Measurements from ENCODE around the gene MB. TPM values are rescaled to one million over a fixed set of nuclear protein-coding genes. Genes with fewer than 3 reads are reported as not detected.

The MB gene
- total and polyA plus RNA-seq, 2 donors (not counting 1 experiment from before 2014, with no cell fraction given): not detected

DNA sequence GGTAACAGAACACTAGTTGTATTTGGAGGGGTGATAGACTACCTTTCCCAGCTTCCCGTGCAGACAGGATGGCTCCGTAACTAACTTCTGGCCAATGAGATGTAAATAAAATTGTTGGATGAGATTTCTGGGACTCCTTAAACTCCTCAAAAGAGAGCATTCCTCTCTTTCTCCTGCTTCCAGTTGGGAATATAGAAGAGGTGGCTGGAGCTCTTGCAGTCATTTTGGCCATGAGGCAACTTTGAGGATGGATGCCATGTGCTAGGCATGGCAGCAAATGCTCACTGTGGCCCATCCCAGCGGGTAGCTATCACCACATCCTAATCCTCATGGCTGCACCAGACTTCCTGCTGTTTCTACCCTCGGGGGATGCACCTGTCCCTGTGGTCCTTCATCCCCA lies 7.4 kb downstream of the MB start:
- TF ChIP-seq, protein P1, sequence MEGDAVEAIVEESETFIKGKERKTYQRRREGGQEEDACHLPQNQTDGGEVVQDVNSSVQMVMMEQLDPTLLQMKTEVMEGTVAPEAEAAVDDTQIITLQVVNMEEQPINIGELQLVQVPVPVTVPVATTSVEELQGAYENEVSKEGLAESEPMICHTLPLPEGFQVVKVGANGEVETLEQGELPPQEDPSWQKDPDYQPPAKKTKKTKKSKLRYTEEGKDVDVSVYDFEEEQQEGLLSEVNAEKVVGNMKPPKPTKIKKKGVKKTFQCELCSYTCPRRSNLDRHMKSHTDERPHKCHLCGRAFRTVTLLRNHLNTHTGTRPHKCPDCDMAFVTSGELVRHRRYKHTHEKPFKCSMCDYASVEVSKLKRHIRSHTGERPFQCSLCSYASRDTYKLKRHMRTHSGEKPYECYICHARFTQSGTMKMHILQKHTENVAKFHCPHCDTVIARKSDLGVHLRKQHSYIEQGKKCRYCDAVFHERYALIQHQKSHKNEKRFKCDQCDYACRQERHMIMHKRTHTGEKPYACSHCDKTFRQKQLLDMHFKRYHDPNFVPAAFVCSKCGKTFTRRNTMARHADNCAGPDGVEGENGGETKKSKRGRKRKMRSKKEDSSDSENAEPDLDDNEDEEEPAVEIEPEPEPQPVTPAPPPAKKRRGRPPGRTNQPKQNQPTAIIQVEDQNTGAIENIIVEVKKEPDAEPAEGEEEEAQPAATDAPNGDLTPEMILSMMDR (IDR thresholded peaks at IDR 0.05): no peak
- TF ChIP-seq EZH2 (IDR thresholded peaks at IDR 0.05; ENCODE audit: borderline replicate concordance, insufficient read depth, low read depth, low read length, poor library complexity, severe bottlenecking): no peak
- Mint-ChIP-seq H3K4me3 (no peak overlapping the region), H3K4me1 (peaks cover 10% of the 10 kb centered on the region), H3K27me3 (peaks cover 34% of the 10 kb centered on the region), H3K9me3 (ENCODE audit: insufficient read depth) (no peaks in the 10 kb centered on the region), H3K27ac (no peak overlapping the region)
- Histone ChIP-seq H3K4me3 (ENCODE audit: control extremely low read depth in 1 of 5, extremely low read depth in 1 of 5, insufficient read depth in 1 of 5, low read depth in 2 of 5, low read length in 4 of 5) (no peak overlapping the region), H3K79me2 (ENCODE audit: control insufficient read depth, insufficient read depth, low read length) (no peaks in the 10 kb centered on the region), H4K20me1 (ENCODE audit: control insufficient read depth, insufficient read depth, low read length, poor library complexity, severe bottlenecking) (no peaks in the 10 kb centered on the region), H3K27me3 (replicated peaks in 1 of 4; ENCODE audit: control extremely low read depth in 1 of 4, control insufficient read depth in 3 of 4, insufficient read depth in 4 of 4, low read length in 3 of 4) (peaks cover 0 to 23% (median 0%) of the 10 kb centered on the region in 4 experiments), H3K36me3 (replicated peaks in 1 of 2; ENCODE audit: control extremely low read depth in 1 of 2, control insufficient read depth in 1 of 2, extremely low read depth in 1 of 2, insufficient read depth in 2 of 2, low read length in 1 of 2) (no peaks in the 10 kb centered on the region), H3K27ac (ENCODE audit: low read length in 2 of 2) (no peak overlapping the region), H3K9ac (ENCODE audit: low read length) (no peak overlapping the region), H3K4me1 (ENCODE audit: control insufficient read depth in 2 of 2, insufficient read depth in 2 of 2, low read length in 2 of 2) (peaks cover 10 to 13% of the 10 kb centered on the region in 2 donors), H3K9me3 (ENCODE audit: control extremely low read depth in 1 of 3, control insufficient read depth in 2 of 3, insufficient read depth in 1 of 3, low read length in 2 of 3) (peaks cover 0 to 2% (median 0%) of the 10 kb centered on the region in 3 donors), H3K4me2 (replicated peaks; ENCODE audit: low read depth, low read length, poor library complexity, severe bottlenecking) (no peak overlapping the region), H2AFZ (ENCODE audit: insufficient read depth, low read depth, low read length, poor library complexity, severe bottlenecking) (no peak overlapping the region)
- ChIA-PET POLR2A (no interaction called here), CTCF (interaction anchor here (2.0 kb wide), 1 partner anchor 259 kb away, joined by 6 read pairs; no protein-coding TSS in a partner anchor)
- 26% methylated on average over 2 of the region's 4 CpGs for WGBS (ENCODE audit: insufficient coverage)
- DNase-seq (no peak), ATAC-seq (ENCODE audit: low read depth) (no peak)
- intact Hi-C loops (cut with micrococcal nuclease): no loop called here

DNA sequence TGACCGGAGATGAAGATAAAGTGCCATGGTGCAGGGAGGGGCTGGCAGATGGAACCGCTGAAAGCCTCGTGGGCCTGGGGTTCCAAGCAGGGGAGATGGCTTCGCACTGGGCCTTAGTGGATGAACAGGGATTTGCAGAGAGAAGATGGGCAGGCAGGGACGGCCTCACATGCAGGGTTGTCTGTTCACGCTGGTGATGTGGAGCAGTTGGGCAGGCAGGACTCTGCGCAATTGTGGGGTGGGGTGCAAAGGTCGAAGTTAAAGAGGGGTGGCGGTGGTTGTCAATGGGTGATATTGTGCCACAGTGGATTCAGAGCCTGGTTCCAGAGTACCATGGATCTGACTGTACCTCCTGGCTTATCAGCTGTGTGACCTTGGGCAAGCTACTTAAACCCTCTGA lies 7.9 kb downstream of the MB start:
- CTCF ChIA-PET: no interaction called here

More for the DNA sequence above, 7.9 kb downstream of the MB start:
- Histone ChIP-seq H3K27me3 (replicated peaks in 1 of 4; ENCODE audit: control extremely low read depth in 1 of 4, control insufficient read depth in 3 of 4, insufficient read depth in 4 of 4, low read length in 3 of 4) (peaks cover 0 to 23% (median 0%) of the 10 kb centered on the region in 4 experiments), H3K27ac (ENCODE audit: low read length in 2 of 2) (no peak overlapping the region), H3K4me3 (ENCODE audit: control extremely low read depth in 1 of 5, extremely low read depth in 1 of 5, insufficient read depth in 1 of 5, low read depth in 2 of 5, low read length in 4 of 5) (no peak overlapping the region), H3K9ac (ENCODE audit: low read length) (no peak overlapping the region), H3K4me2 (replicated peaks; ENCODE audit: low read depth, low read length, poor library complexity, severe bottlenecking) (no peak overlapping the region), H2AFZ (ENCODE audit: insufficient read depth, low read depth, low read length, poor library complexity, severe bottlenecking) (no peak overlapping the region), H3K4me1 (ENCODE audit: control insufficient read depth in 2 of 2, insufficient read depth in 2 of 2, low read length in 2 of 2) (peaks cover 10 to 13% of the 10 kb centered on the region in 2 donors), H3K36me3 (replicated peaks in 1 of 2; ENCODE audit: control extremely low read depth in 1 of 2, control insufficient read depth in 1 of 2, extremely low read depth in 1 of 2, insufficient read depth in 2 of 2, low read length in 1 of 2) (no peaks in the 10 kb centered on the region), H3K79me2 (ENCODE audit: control insufficient read depth, insufficient read depth, low read length) (no peaks in the 10 kb centered on the region), H3K9me3 (ENCODE audit: control extremely low read depth in 1 of 3, control insufficient read depth in 2 of 3, insufficient read depth in 1 of 3, low read length in 2 of 3) (peaks cover 0 to 2% (median 0%) of the 10 kb centered on the region in 3 donors), H4K20me1 (ENCODE audit: control insufficient read depth, insufficient read depth, low read length, poor library complexity, severe bottlenecking) (no peaks in the 10 kb centered on the region)
- TF ChIP-seq, protein P1 (IDR thresholded peaks at IDR 0.05): no peak
- no peak for TF ChIP-seq EZH2 (IDR thresholded peaks at IDR 0.05; ENCODE audit: borderline replicate concordance, insufficient read depth, low read depth, low read length, poor library complexity, severe bottlenecking)
- POLR2A ChIA-PET: no interaction called here
- ATAC-seq (ENCODE audit: low read depth) (no peak), DNase-seq (no peak)
- no peaks in the 10 kb centered on the region for H3K9me3 Mint-ChIP-seq (ENCODE audit: insufficient read depth)
- intact Hi-C loops (cut with micrococcal nuclease): no loop called here
- H3K4me3 Mint-ChIP-seq: no peak overlapping the region
- 95% methylated on average over 9 of the region's 9 CpGs for WGBS (ENCODE audit: insufficient coverage)
- H3K27me3 Mint-ChIP-seq: peaks cover 36% of the 10 kb centered on the region
- H3K4me1 Mint-ChIP-seq: peaks cover 10% of the 10 kb centered on the region
- no peak overlapping the region for H3K27ac Mint-ChIP-seq
